Right kidney (tissue), 1 donor: ENCODE data around the gene VAV3.

Experiments
- DNase-seq: peaks from one replicate; pipeline ENCODE4 v3.0.0-alpha.2; 2016

The VAV3 gene

GRCh38 chr1:107531065-107531908 is 433.7 kb downstream of the VAV3 start:
- DNase-seq, result no peak

- DNase-seq, result no peak
Observed at GRCh38 chr1:107530543-107530942, 434.4 kb downstream of the VAV3 start.

GRCh38 chr1:107529511-107530149 is 435.4 kb downstream of the VAV3 start:
- DNase-seq, result peak; percentile 17

GRCh38 chr1:107526524-107527198 is 438.3 kb downstream of the VAV3 start:
- DNase-seq, result no peak

GRCh38 chr1:107525961-107526360 is 439.0 kb downstream of the VAV3 start:
- DNase-seq, result no peak

- no peak for DNase-seq
Observed at GRCh38 chr1:107525145-107525544, 439.8 kb downstream of the VAV3 start.

GRCh38 chr1:107524301-107524700 is 440.7 kb downstream of the VAV3 start:
- no peak for DNase-seq

GRCh38 chr1:107523736-107524135 is 441.2 kb downstream of the VAV3 start:
- DNase-seq, result no peak

GRCh38 chr1:107523061-107523460 is 441.9 kb downstream of the VAV3 start:
- no peak for DNase-seq
